Stimulated activated naive CD8-positive, alpha-beta T cell treated with anti-CD3 and anti-CD28 coated beads, Interleukin-15, amount 100 ng/mL, for 72 hours (primary cell): ENCODE results near the gene LIPG.
"Not testable (repeated sequence)": the region's sequence is repeated elsewhere in the genome, so short reads cannot be mapped to it uniquely, and the experiment has no call there.

Experiments
- ATAC-seq: fragments of 150-1000 bp; cut with Tn5 transposase; 2 replicates; pipeline ENCODE4 v1.10.0; 2021; ENCODE audit warnings: mild to moderate bottlenecking, moderate library complexity
- DNase-seq, 2 donors: peaks; one replicate each; pipeline ENCODE4 v3.0.0; 2021 to 2022
- H3K27ac Mint-ChIP-seq, 2 donors: one replicate each; pipeline ENCODE4 v1.8.0; 2022; ENCODE audit warnings: mild to moderate bottlenecking in 2 of 2, mixed read lengths in 2 of 2, moderate library complexity in 2 of 2
- H3K27me3 Mint-ChIP-seq: one replicate; pipeline ENCODE4 v1.8.0; 2022; ENCODE audit warnings: mixed read lengths
- H3K4me1 Mint-ChIP-seq: one replicate; pipeline ENCODE4 v1.8.0; 2022; ENCODE audit warnings: mild to moderate bottlenecking, mixed read lengths
- H3K4me3 Mint-ChIP-seq, 2 donors: one replicate each; pipeline ENCODE4 v1.8.0; 2022; ENCODE audit warnings: mild to moderate bottlenecking in 2 of 2, mixed read lengths in 2 of 2, moderate library complexity in 1 of 2
- H3K9me3 Mint-ChIP-seq, 2 donors: one replicate each; pipeline ENCODE4 v1.8.0; 2022; ENCODE audit warnings: mixed read lengths in 2 of 2

LIPG gene

GRCh38 chr18:49562481-49563129 is 748 bp downstream of the LIPG start:
- H3K9me3 Mint-ChIP-seq = no peaks in the 10 kb centered on the region
- H3K27me3 Mint-ChIP-seq = peaks cover 94% of the 10 kb centered on the region
- no peak for ATAC-seq
- peak overlapping the region; percentile 78 to 89 for H3K4me3 Mint-ChIP-seq
- DNase-seq = no peak
- peak overlapping the region in 1 of 2 donors; percentile 30 for H3K27ac Mint-ChIP-seq
- H3K4me1 Mint-ChIP-seq = peaks cover 35% of the 10 kb centered on the region

GRCh38 chr18:49563130-49563540 is 1.3 kb downstream of the LIPG start:
- Mint-ChIP-seq H3K27me3 (peaks cover 91% of the 10 kb centered on the region), H3K9me3 (no peaks in the 10 kb centered on the region), H3K4me3 (peak overlapping the region; percentile 78 to 89), H3K27ac (no peak overlapping the region), H3K4me1 (peaks cover 35% of the 10 kb centered on the region)
- DNase-seq = no peak
- no peak for ATAC-seq

DNA sequence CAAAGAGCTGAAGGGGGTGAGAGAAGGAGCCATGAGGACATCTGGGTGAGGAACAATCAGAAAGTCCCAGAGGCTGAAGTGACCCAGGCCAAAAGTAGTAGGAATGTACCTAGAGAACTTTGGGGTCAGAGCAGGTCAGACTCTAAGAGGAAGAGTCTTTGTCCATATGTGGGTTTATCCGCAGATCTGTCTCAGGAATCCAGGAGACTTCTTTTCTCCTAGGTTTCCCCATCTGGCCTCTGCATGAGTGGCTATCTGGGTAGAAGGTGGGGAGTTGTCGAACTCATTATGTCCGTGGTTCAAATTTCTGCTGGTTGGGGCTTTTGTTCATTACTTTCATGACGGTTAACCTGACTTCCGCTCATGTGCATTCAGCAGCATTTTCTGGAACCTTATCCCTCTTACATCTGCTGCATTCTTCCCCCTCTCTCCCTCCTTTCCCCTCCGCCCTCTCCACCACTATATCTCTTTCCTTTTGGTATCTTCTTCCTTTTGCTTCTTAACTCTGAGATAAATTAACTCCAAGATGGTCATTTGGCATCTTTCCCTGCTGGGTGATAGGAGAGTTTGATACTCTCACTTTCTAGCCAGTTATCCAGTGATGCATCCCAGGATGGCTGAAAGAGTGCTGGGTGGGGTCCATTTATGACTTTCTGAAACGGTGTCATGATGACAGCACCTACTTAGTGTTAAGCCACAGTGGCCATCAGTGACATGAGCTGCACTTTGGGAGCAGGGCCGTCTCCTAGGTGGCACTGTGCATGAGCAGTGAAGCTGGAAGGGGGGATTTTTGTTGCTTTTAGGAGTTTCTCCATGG is 2.1 kb downstream of the LIPG start:
- Mint-ChIP-seq H3K4me1 (peaks cover 35% of the 10 kb centered on the region), H3K4me3 (no peak overlapping the region), H3K9me3 (no peaks in the 10 kb centered on the region), H3K27ac (no peak overlapping the region), H3K27me3 (peaks cover 84% of the 10 kb centered on the region)
- ATAC-seq (no peak), DNase-seq (no peak)

- DNase-seq (no peak), ATAC-seq (no peak)
- H3K9me3 Mint-ChIP-seq = no peaks in the 10 kb centered on the region
- peaks cover 35% of the 10 kb centered on the region for H3K4me1 Mint-ChIP-seq
- H3K27ac Mint-ChIP-seq = no peak overlapping the region
- no peak overlapping the region for H3K4me3 Mint-ChIP-seq
- H3K27me3 Mint-ChIP-seq = peaks cover 85% of the 10 kb centered on the region
Measured at GRCh38 chr18:49564518-49564834, 2.6 kb downstream of the LIPG start.

GRCh38 chr18:49565101-49565500 is 3.2 kb downstream of the LIPG start:
- no peak overlapping the region for H3K4me3 Mint-ChIP-seq

DNA sequence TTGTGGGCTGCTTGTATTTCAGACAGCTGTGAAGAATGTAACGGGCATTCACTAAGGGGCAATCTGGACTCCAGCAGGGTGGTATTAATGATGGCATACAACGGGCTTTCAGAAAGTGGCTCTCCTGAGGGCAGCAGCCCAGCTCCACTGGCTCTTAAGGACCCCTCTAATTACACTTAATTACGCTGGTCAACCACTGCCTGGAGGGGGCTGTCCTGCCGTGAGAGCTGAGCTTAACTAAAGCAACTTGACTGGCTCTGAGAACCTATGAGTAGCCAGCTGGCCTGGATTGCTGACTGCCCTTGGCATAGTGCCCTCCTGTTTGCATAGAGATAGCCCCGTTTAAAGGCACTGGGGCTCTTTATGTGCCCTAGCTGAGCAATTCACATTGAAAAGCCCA is 3.8 kb downstream of the LIPG start:
- DNase-seq = no peak
- Mint-ChIP-seq H3K9me3 (no peaks in the 10 kb centered on the region), H3K4me3 (no peak overlapping the region), H3K27ac (peak overlapping the region in 1 of 2 donors; percentile 21), H3K4me1 (peaks cover 30% of the 10 kb centered on the region), H3K27me3 (peaks cover 76% of the 10 kb centered on the region)
- no peak for ATAC-seq

More at GRCh38 chr18:49565101-49565500, 3.2 kb downstream of the LIPG start:
- Mint-ChIP-seq H3K9me3 (no peaks in the 10 kb centered on the region), H3K27ac (no peak overlapping the region), H3K27me3 (peaks cover 81% of the 10 kb centered on the region), H3K4me1 (peaks cover 35% of the 10 kb centered on the region)
- DNase-seq = no peak
- no peak for ATAC-seq

DNA sequence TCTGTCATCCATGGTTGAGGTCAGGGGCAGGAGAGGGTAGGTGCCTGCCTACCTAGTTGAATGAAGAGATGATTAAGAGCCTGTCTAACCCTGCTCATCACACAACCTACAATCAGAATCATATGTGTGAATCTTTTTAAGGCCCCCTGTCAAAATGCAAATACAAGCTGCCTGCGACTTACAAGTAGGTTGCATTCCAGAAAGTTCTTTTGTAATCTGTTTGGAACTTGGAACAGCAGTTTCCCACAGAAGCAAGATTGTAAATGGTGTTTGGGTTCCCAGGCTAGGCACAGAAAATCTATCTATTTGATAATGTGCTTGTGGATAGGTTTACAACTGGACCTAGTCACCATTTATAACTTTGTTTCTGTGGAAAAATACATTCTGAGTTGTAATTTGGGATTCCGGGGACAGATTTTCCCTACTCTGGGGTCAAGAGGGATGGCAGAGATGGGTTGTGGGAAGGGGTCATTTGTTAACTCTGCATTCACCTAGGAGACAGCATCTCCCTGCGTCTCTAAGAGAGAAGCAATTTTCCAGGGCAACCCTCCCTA is 4.4 kb downstream of the LIPG start:
- Mint-ChIP-seq H3K9me3 (no peaks in the 10 kb centered on the region), H3K27me3 (peaks cover 69% of the 10 kb centered on the region), H3K27ac (no peak overlapping the region), H3K4me1 (peaks cover 23% of the 10 kb centered on the region), H3K4me3 (no peak overlapping the region)
- no peak for DNase-seq
- ATAC-seq = no peak

DNA sequence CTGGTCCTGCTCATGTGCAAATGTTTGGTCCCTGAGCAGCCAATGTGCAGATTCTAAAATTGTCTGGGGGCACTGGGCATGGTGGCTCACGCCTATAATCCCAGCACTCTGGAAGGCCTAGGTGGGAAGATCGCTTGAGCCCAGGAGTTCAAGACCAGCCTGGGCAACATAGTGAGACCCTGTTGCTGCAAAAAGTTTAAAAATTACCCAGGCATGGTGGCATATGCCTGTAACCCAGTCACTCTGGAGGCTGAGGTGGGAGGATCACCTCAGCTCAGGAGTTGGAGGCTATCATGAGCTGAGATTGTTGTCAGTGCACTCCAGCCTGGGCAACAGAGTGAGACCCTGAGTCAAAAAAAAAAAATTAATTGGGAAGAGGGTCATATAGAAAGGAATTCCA is 5.1 kb downstream of the LIPG start:
- H3K9me3 Mint-ChIP-seq = no peaks in the 10 kb centered on the region
- ATAC-seq (no peak), DNase-seq (no peak)
- H3K27me3 Mint-ChIP-seq = peaks cover 62% of the 10 kb centered on the region
- H3K4me1 Mint-ChIP-seq = peaks cover 16% of the 10 kb centered on the region
- no peak overlapping the region for H3K4me3 Mint-ChIP-seq
- H3K27ac Mint-ChIP-seq = no peak overlapping the region

- ATAC-seq = no peak
- Mint-ChIP-seq H3K9me3 (no peaks in the 10 kb centered on the region), H3K27me3 (peaks cover 35% of the 10 kb centered on the region), H3K27ac (no peak overlapping the region), H3K4me1 (no peaks in the 10 kb centered on the region), H3K4me3 (no peak overlapping the region)
- no peak for DNase-seq
Measured at GRCh38 chr18:49569724-49570123, 7.9 kb downstream of the LIPG start.

DNA sequence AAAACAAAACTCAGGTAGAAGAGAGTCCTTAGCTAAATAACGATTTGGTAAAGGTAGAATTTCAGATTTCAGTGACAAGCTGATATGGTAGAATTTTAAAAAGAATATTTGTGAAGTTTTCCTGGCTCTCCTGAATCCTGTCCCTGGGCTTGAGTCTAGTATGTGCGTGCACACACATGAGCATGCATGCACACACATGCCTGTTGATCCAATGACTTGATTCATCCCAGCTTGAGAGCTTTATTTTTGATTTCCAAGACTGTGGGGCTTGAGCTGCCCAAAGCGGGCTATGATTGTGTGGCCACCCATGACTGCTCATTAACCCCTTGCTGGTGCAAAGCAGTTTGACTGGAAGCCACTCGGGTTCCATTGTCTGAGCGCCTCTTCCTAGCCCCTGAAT is 9.0 kb downstream of the LIPG start:
- Mint-ChIP-seq H3K9me3 (no peaks in the 10 kb centered on the region), H3K4me3 (no peak overlapping the region), H3K27me3 (peaks cover 24% of the 10 kb centered on the region), H3K27ac (no peak overlapping the region), H3K4me1 (no peaks in the 10 kb centered on the region)
- DNase-seq = no peak
- ATAC-seq = no peak

DNA sequence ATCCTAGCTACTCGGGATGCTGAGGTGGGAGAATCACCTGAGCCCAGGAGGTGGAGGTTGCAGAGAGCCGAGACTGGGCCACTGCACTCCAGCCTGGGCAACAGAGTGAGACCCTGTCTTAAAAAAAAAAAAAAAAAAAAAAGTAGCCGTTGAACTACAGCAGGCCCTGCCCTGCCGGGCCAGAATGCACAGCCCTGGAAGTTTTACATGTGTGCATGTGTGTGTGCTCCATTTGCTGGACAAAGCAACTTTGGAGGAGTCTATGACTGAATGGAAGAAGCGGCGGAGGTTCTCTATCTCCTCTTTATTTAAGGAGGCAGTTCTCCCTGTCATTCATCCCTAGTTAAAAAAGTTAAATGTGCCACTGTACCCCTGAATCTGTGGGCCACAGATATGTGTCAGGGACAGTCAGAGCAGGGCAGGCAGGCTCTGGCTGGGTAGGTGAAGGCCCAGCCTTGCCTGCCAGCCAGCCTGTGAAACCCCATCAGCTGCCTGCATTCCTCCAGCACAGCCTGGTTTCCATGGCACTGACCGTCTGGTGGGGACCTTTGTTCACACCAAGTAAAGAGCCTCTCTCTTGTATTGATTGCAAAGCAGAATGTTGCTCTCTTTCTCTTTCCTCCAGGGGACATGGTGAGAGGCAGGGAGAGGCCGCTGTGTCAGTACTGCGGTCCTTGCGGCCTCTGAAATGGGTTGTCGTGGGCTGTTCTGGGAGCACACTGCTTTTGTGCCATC is 10.9 kb downstream of the LIPG start:
- no peak for DNase-seq
- H3K27ac Mint-ChIP-seq = no peak overlapping the region
- H3K9me3 Mint-ChIP-seq = no peaks in the 10 kb centered on the region
- peaks cover 8% of the 10 kb centered on the region for H3K27me3 Mint-ChIP-seq
- no peak overlapping the region for H3K4me3 Mint-ChIP-seq
- H3K4me1 Mint-ChIP-seq = no peaks in the 10 kb centered on the region
- no peak for ATAC-seq

- no peaks in the 10 kb centered on the region for H3K4me1 Mint-ChIP-seq
- no peak overlapping the region for H3K4me3 Mint-ChIP-seq
- ATAC-seq = no peak
- H3K27me3 Mint-ChIP-seq = peaks cover 8% of the 10 kb centered on the region
- no peak overlapping the region for H3K27ac Mint-ChIP-seq
- no peaks in the 10 kb centered on the region for H3K9me3 Mint-ChIP-seq
- no peak for DNase-seq
Measured at GRCh38 chr18:49573835-49574234, 12.0 kb downstream of the LIPG start.

- not testable (repeated sequence) for H3K9me3 Mint-ChIP-seq, DNase-seq, H3K4me1 Mint-ChIP-seq, ATAC-seq, H3K27ac Mint-ChIP-seq, H3K4me3 Mint-ChIP-seq
- peaks cover 38% of the 10 kb centered on the region for H3K27me3 Mint-ChIP-seq
Measured at GRCh38 chr18:49579041-49579440, 17.2 kb downstream of the LIPG start.

GRCh38 chr18:49579583-49579982 is 17.7 kb downstream of the LIPG start:
- not testable (repeated sequence) for H3K9me3 Mint-ChIP-seq, H3K4me3 Mint-ChIP-seq, H3K4me1 Mint-ChIP-seq, DNase-seq, ATAC-seq, H3K27ac Mint-ChIP-seq
- H3K27me3 Mint-ChIP-seq = peaks cover 40% of the 10 kb centered on the region

DNA sequence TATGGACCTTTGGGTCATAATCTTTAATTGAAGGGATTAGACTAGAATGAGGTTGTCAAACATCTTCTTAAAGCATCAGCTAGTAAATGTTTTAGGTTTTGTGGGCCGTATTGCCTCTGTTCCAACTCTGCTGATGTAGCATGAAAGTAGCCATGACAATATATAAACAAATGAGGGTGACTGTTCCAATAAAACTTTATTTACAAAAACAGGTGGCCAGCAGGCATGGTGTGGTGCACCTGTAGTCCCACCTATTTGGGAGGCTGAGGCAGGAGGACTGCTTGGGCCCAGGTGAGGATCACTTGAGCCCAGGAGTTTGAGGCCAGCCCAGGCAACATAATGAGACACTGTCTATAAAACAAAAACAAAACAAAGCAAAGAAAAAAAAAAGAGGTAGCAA is 18.4 kb downstream of the LIPG start:
- H3K4me3 Mint-ChIP-seq = no peak overlapping the region
- no peak for ATAC-seq
- DNase-seq = no peak
- H3K4me1 Mint-ChIP-seq = no peaks in the 10 kb centered on the region
- H3K27me3 Mint-ChIP-seq = peaks cover 40% of the 10 kb centered on the region
- no peak overlapping the region for H3K27ac Mint-ChIP-seq
- H3K9me3 Mint-ChIP-seq = no peaks in the 10 kb centered on the region

- Mint-ChIP-seq H3K9me3 (no peaks in the 10 kb centered on the region), H3K4me1 (no peaks in the 10 kb centered on the region), H3K27ac (no peak overlapping the region), H3K27me3 (peaks cover 40% of the 10 kb centered on the region), H3K4me3 (no peak overlapping the region)
- ATAC-seq = no peak
- no peak for DNase-seq
Measured at GRCh38 chr18:49581371-49581770, 19.5 kb downstream of the LIPG start.
